NCI-H187 treated with DMSO at 0.1 percent for 48 hours (cell line): ENCODE results near the gene MYLK4.

Source experiments
- DNase-seq: peaks from one replicate; lab custom pipeline; 2025; lab: John Stamatoyannopoulos, UW

Gene MYLK4

DNA sequence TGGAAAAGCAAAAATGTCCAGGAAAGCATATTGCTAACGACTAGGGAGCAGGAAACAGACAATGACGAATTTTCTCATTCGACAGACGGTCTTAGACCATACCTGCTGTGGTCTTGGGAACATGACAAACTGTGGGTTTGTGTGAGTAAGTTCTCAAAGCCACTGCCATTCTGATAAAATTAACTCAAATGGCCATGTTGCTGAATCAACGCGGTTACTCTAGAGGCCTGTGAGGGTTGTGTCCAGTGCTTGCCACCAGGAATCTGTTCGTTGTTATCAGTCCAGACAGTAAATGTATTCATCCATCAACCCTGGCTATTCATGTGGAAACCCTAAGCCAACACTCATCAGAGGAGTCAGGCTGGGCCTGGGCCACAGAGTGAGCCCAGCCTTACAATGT, 124.3 kb downstream of the MYLK4 start:
- DNase-seq: no peak

DNA sequence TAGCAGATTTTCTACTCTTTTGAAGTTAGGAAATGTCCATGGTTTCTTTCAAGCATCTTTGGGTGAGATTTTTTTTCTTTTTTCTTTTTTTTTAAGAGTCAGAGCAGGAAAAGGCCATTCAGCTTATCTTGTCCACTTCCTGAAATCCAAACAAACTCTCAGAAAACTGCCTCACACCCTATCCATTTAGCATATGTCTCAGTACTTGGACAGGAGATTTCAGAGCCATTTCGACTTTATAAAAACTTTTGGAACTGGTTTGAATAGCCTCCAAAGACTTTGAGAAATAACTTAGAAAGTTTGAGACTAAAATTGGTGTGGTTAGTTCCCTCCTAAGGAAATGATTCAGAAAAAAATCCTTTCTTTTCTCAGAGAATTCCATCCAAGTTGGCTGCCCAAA, 125.1 kb downstream of the MYLK4 start:
- DNase-seq: no peak

DNA sequence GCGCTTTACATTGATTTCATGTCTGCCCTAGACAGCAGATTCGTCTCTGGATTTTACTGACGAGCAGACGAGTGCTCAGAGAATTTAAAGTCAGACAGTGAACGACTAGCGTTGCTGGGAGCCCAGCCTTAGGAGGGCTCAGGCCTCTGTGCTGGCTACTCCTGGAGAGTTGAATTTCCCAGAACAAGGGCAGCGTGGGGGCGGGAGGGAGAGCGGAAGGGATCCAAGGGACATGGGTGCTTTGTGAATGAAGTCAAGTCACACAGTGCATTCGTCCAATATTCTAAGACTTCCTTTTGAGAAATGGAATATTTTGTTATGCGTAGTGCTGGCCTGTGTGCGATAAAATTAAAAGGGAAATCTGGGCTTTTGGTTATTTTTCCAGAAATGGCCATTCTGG, 126.5 kb downstream of the MYLK4 start:
- no peak for DNase-seq

DNA sequence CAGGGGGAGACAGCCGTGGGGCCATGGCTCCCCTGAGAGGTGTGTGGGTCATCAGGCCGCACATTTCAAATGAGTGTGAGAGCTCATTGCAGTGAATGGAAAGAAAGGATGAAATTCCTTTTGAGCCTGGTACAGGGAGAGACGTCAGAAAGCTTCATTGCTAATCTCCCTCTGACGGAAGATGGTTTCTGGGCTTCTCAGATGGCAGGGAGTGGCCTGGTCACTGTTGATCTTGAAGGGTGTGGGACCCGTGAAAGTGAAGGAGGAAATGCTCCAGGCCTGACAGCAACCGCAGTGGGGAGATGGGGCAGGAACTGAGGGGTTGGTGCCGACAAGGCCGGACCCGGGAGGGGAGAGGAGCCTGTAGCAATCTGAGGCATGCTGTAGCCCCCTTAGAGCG, 127.4 kb downstream of the MYLK4 start:
- no peak for DNase-seq

DNA sequence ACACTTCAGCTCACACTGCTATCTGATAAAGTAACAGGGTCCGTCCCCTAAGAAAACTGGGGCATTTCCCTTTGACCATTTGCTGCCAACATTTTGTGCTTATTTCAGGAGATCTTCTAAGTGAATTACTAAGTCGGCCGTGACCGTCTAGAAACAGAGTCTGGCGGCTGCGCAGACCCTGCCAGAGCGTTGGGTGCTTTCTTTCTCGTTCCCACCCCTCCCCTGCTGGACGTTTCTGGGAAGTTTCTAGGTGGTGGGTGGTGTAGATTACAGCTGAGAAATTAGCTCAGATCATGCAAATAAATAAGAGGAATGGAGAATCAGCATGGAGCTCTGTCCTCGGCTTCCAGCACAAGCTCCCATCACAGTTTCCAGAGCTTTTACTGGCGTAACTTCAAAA, 128.1 kb downstream of the MYLK4 start:
- no peak for DNase-seq

DNA sequence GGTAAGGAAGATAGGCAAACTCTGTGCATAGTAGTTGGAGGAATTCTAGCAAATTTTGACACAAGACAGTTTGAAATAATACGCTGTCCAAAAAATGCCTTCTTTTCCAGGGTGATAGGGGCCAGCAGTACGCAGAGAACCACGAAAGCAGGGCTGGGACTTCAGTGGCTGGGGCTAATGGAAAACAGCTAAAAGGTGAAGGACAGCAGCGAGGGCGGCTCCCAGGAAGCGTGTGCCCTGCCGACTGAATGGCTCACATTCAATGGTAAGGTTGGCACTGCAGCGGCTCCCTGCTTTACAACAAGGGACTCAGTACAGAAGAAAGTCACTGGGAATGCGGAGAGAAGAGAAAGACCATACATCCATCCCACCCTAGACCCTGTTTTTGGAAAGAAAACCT, 131.1 kb downstream of the MYLK4 start:
- DNase-seq: no peak

DNA sequence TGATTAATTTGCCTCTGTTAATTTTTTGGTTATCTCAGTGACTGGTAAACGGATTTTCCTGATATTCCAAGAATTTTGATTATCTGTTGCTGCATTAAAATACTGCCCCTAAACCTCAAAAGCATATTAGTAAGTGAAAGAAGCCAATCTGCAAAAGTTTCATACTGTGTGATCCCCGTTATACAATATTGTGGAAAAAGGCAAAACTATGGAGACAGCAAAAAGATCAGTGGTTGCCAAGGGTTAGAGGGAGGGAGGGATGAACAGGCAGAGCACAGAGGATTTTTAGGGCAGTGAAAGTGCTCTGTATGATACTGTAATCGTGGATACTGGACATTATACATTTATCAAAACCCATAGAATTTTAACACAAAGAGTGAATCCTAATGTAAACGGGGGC, 133.0 kb downstream of the MYLK4 start:
- DNase-seq: no peak

DNA sequence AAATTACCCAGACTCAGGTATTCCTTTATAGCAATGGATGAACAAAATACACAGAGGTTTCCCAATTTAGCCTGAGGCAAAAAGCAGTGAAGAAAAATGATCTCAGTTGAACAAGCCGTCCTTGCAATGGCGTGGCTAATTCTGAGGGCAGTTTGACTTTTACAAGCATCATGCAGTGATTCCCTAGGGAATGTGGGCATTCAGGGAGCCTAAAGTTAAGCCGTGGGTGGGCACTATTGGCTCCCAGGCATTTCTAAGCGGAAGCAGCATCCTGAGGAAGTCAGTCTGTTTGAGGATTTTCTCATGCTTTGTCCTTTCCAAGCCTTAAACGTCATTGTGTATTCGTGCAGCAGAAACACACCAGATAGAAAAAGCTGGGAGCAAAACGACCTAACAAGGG, 133.9 kb downstream of the MYLK4 start:
- DNase-seq: no peak

DNA sequence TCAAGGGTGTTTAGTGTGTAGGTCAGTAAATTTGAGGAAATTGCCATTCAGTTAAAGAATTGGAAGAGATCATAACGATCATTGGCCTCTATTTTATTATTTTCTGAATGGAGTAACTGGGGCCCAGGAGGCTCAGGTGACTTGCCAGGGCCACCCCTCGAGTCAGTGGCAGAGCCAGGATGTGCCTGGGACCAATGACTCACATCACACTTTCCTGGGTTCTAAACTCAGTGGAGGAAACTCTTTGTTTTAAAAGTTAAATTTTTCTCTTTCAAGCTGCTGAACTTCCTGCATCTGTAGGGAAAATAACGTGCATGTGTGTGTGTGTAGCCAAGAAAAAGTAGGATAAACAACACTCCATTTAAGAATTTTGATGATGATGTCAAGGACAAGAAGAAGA, 135.5 kb downstream of the MYLK4 start:
- DNase-seq: no peak

DNA sequence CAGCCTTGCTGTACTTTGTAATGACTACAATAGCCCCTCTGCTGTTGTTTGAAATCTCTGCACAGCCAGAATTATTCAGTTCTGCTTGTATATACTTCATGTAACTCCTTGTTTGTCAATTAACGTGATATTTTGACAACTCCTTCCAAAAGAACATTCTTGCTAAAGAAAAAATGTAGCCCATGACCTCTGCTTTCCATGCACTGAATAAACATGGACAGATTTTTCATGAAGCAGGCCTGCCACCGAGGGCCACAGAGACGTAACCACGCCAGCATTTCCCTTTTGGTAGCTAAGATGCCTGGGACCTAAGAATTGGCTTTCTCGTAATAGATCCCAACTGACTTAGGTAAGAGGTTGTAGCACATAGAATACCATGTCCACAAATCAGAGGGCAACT, 135.9 kb downstream of the MYLK4 start:
- DNase-seq: no peak

DNA sequence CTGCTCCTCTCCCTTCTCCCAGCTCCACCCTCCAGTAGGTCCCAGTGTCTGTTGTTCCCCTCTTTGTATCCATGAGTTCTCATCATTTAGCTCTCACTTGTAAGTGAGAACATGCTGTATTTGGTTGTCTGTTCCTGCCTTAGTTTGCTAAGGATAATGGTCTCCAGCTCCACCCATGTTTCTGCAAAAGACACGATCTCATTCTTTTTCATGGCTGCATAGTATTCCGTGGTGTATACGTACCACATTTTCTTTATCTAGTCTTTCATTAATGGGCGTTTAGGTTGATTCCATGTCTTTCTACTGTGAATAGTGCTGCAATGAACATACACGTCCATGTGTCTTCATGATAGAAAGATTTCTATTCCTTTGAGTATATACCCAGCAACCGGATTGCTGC, 136.6 kb downstream of the MYLK4 start:
- no peak for DNase-seq
